Neural cell (in vitro differentiated cells): ENCODE data around the gene FHAD1. TPM values are rescaled to one million over a fixed set of nuclear protein-coding genes. Genes with fewer than 3 reads are reported as not detected.

ENCODE experiments used
- H2AFZ ChIP-seq: fragments of 200-600, 300-800 bp; sonication (generic), shearing (Covaris generic); 2 replicates; pipeline ENCODE4 v1.6.0; 2014; ENCODE audit warnings: low read depth, mild to moderate bottlenecking, antibody characterized with exemption, low read length, moderate library complexity
- H3F3A ChIP-seq: fragments of 200-600 bp; shearing (Covaris generic); 2 replicates; pipeline ENCODE4 v1.6.1; 2016; ENCODE audit warnings: mild to moderate bottlenecking, moderate library complexity, mixed read lengths, antibody characterized with exemption, low read length; ENCODE audit not compliant: insufficient read depth, poor library complexity, severe bottlenecking
- H3K27ac ChIP-seq: fragments of 200-600, 300-800 bp; sonication (generic), shearing (Covaris generic); 2 replicates; pipeline ENCODE4 v1.5.1; 2014; ENCODE audit warnings: mild to moderate bottlenecking, low read length, moderate library complexity
- H3K27me3 ChIP-seq: fragments of 300-800, 200-600 bp; sonication (generic), shearing (Covaris generic); 2 replicates; pipeline ENCODE4 v1.6.0; 2014; ENCODE audit warnings: mild to moderate bottlenecking, low read depth, low read length, moderate library complexity; ENCODE audit not compliant: insufficient read depth
- H3K36me3 ChIP-seq: fragments of 300-800, 200-600 bp; sonication (generic), shearing (Covaris generic); 2 replicates; pipeline ENCODE4 v1.5.1; 2014; ENCODE audit warnings: mild to moderate bottlenecking, antibody characterized with exemption, low read length, moderate library complexity; ENCODE audit not compliant: insufficient read depth
- H3K4me2 ChIP-seq: fragments of 300-800, 200-600 bp; sonication (generic), shearing (Covaris generic); 2 replicates; pipeline ENCODE4 v1.6.0; 2014; ENCODE audit warnings: mild to moderate bottlenecking, low read length
- H3K4me3 ChIP-seq: fragments of 300-800, 200-600 bp; sonication (generic), shearing (Covaris generic); 2 replicates; pipeline ENCODE4 v1.5.1; 2014; ENCODE audit warnings: mild to moderate bottlenecking, low read length, moderate library complexity
- H3K79me2 ChIP-seq: fragments of 200-600 bp; shearing (Covaris generic); replicated peaks from 2 replicates; pipeline ENCODE4 v1.6.0; 2014; ENCODE audit warnings: mild to moderate bottlenecking, low read length, moderate library complexity; ENCODE audit not compliant: insufficient read depth
- H3K9ac ChIP-seq: fragments of 300-800, 200-600 bp; sonication (generic), shearing (Covaris generic); 2 replicates; pipeline ENCODE4 v1.6.1; 2016; ENCODE audit warnings: mild to moderate bottlenecking, low read length, mixed read lengths
- H3K9me2 ChIP-seq: fragments of 200-600 bp; shearing (Covaris generic); 2 replicates; pipeline ENCODE4 v1.6.1; 2016; ENCODE audit warnings: mild to moderate bottlenecking, low read length, mixed read lengths; ENCODE audit not compliant: insufficient read depth
- H3K9me3 ChIP-seq: fragments of 200-600, 300-800 bp; sonication (generic), shearing (Covaris generic); 2 replicates; pipeline ENCODE4 v1.6.1; 2016; ENCODE audit warnings: mild to moderate bottlenecking, mixed run types, low read length, moderate library complexity, mixed read lengths
- H4K20me1 ChIP-seq: fragments of 200-600 bp; shearing (Covaris generic); 2 replicates; pipeline ENCODE4 v1.6.1; 2016; ENCODE audit warnings: mild to moderate bottlenecking, mixed run types; ENCODE audit not compliant: insufficient read depth
- CTCF ChIP-seq: fragments of 450-650 bp; IDR thresholded peaks from 2 replicates; pipeline ENCODE4 v1.5.1; 2014; ENCODE audit warnings: antibody characterized with exemption, mild to moderate bottlenecking, moderate library complexity; ENCODE audit not compliant: poor library complexity, severe bottlenecking
- EP300 ChIP-seq: fragments of 450-650 bp; conservative IDR thresholded peaks from 2 replicates; pipeline ENCODE4 v1.6.1; 2014; ENCODE audit warnings: antibody characterized with exemption, mild to moderate bottlenecking, moderate library complexity; ENCODE audit not compliant: poor library complexity, severe bottlenecking
- EZH2 ChIP-seq: fragments of 200-600, 300-800 bp; shearing (Covaris generic), sonication (generic); IDR thresholded peaks from 2 replicates; pipeline ENCODE4 v1.6.1; 2014; ENCODE audit warnings: antibody characterized with exemption, low read length, borderline replicate concordance, mild to moderate bottlenecking; ENCODE audit not compliant: insufficient read depth, poor library complexity, severe bottlenecking
- MXI1 ChIP-seq: fragments of 450-650 bp; conservative IDR thresholded peaks from 2 replicates; pipeline ENCODE4 v1.6.1; 2014; ENCODE audit warnings: antibody characterized with exemption, mild to moderate bottlenecking; ENCODE audit not compliant: poor library complexity, severe bottlenecking
- POLR2AphosphoS5 ChIP-seq: IDR thresholded peaks from 2 replicates; pipeline ENCODE4 v1.6.1; 2012
- RAD21 ChIP-seq: fragments of 450-650 bp; conservative IDR thresholded peaks from 2 replicates; pipeline ENCODE4 v1.6.1; 2014; ENCODE audit warnings: antibody characterized with exemption, mild to moderate bottlenecking, moderate library complexity
- REST ChIP-seq: IDR thresholded peaks from 2 replicates; pipeline ENCODE4 v1.6.1; 2012; ENCODE audit warnings: borderline replicate concordance
- SMC3 ChIP-seq: fragments of 450-650 bp; conservative IDR thresholded peaks from 2 replicates; pipeline ENCODE4 v1.6.1; 2014; ENCODE audit warnings: antibody characterized with exemption, mild to moderate bottlenecking, moderate library complexity; ENCODE audit not compliant: poor library complexity
- TAF1 ChIP-seq: IDR thresholded peaks from 2 replicates; pipeline ENCODE4 v1.6.1; 2012; ENCODE audit warnings: low read depth
- polyA plus RNA-seq: library from polyadenylated mRNA; depleted of rRNA; stranded (reverse); fragments of >200 nt; gene quantifications from 2 replicates; pipeline ENCODE4 v1.2.3, GENCODE V29; 2014

FHAD1 gene
- polyA plus RNA-seq, 1 donor from 2014 or later, result 0.46 TPM

- no peaks in the 10 kb centered on the region for H3F3A ChIP-seq
- no peak overlapping the region for H3K27ac ChIP-seq
- no peak overlapping the region for H3K9ac ChIP-seq
- no peaks in the 10 kb centered on the region for H3K36me3 ChIP-seq
- no peaks in the 10 kb centered on the region for H3K27me3 ChIP-seq
- no peaks in the 10 kb centered on the region for H3K79me2 ChIP-seq
- TF ChIP-seq CTCF, result no peak
- no peak for TF ChIP-seq REST
- no peak for TF ChIP-seq RAD21
- no peaks in the 10 kb centered on the region for H3K9me3 ChIP-seq
- no peak overlapping the region for H3K4me2 ChIP-seq
- H3K4me3 ChIP-seq, result no peak overlapping the region
- no peaks in the 10 kb centered on the region for H4K20me1 ChIP-seq
- no peak overlapping the region for H2AFZ ChIP-seq
- no peaks in the 10 kb centered on the region for H3K9me2 ChIP-seq
These were observed 102.1 kb downstream of the FHAD1 start for GRCh38 chr1:15349133-15349532.

GRCh38 chr1:15350151-15350550 lies 103.1 kb downstream of the FHAD1 start:
- no peak overlapping the region for H3K4me3 ChIP-seq
- no peak for TF ChIP-seq MXI1
- TF ChIP-seq CTCF, result no peak
- no peak for TF ChIP-seq EP300
- no peak for TF ChIP-seq POLR2AphosphoS5
- no peak for TF ChIP-seq TAF1
- no peak for TF ChIP-seq RAD21
- no peak for TF ChIP-seq SMC3
- no peak for TF ChIP-seq REST
- no peak for TF ChIP-seq EZH2
- no peak overlapping the region for H3K4me2 ChIP-seq
- H3K9me2 ChIP-seq, result no peaks in the 10 kb centered on the region
- H3K9ac ChIP-seq, result no peak overlapping the region
- H3F3A ChIP-seq, result no peaks in the 10 kb centered on the region
- H3K79me2 ChIP-seq, result no peaks in the 10 kb centered on the region
- no peaks in the 10 kb centered on the region for H3K27me3 ChIP-seq
- no peak overlapping the region for H2AFZ ChIP-seq
- H4K20me1 ChIP-seq, result no peaks in the 10 kb centered on the region
- no peak overlapping the region for H3K27ac ChIP-seq
- H3K36me3 ChIP-seq, result no peaks in the 10 kb centered on the region
- H3K9me3 ChIP-seq, result no peaks in the 10 kb centered on the region
